Measurements from ENCODE around the gene TKT. TPM values are rescaled to one million over a fixed set of nuclear protein-coding genes. Genes with fewer than 3 reads are reported as not detected.

Gene TKT
- total and polyA plus RNA-seq, 2 of the 13 experiments (the other 11 are each of a cell fraction or from before 2014, with no cell fraction given), result 150 to 238 TPM

- TF ChIP-seq, protein P1, sequence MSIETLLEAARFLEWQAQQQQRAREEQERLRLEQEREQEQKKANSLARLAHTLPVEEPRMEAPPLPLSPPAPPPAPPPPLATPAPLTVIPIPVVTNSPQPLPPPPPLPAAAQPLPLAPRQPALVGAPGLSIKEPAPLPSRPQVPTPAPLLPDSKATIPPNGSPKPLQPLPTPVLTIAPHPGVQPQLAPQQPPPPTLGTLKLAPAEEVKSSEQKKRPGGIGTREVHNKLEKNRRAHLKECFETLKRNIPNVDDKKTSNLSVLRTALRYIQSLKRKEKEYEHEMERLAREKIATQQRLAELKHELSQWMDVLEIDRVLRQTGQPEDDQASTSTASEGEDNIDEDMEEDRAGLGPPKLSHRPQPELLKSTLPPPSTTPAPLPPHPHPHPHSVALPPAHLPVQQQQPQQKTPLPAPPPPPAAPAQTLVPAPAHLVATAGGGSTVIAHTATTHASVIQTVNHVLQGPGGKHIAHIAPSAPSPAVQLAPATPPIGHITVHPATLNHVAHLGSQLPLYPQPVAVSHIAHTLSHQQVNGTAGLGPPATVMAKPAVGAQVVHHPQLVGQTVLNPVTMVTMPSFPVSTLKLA (IDR thresholded peaks at IDR 0.05), result peak; percentile 42; the same call in 1 of the 2 replicates
- TF ChIP-seq TFDP2 (CRISPR knock-in tag; IDR thresholded peaks at IDR 0.05), result no peak
- TF ChIP-seq ADNP (CRISPR knock-in tag; IDR thresholded peaks at IDR 0.05), result no peak
- TF ChIP-seq ZFYVE20 (CRISPR knock-in tag; IDR thresholded peaks at IDR 0.05; ENCODE audit: borderline replicate concordance, low read depth), result no peak
Observed at GRCh38 chr3:53259427-53260259, 3.8 kb upstream of the TKT start (continued).

DNA sequence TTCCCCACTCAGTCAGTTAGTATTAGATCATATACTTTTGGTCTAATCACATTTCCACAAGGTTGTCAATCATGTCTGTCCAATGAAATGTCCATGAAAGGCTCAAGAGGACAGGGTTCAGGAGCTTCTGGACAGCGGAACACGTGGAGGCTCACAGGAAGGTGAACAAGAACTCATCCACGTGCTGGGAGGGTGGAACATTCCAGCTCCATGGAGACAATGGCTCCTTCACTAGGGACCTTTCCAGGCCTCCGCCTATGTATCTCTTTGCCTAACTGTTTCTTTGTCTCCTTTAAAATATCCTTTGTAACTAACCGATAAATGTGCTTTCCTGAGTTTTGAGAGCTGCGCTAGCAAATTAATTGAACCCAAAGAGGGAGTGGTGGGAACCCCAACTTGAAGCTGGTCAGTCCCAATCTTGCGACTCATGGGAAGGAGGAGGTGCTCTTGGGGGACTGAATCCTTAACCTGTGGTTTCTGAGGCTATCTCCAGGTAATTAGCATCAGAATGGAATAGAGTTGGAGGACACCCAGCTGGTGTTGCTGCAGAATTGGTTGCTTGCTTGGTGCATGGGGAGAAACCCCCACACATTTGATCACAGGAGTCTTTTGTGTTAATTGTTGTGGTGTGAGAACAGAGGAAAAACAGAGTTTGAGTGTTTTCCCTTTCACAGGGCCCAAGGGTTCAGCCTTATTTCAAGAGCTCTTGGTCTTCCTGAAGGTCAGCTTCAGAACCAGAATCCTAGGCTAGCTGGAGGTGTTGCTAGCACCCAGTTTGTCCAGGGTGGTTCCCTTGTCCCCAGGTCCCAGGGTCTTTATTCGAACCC is 3.0 kb upstream of the TKT start:
- 57% methylated on average over 8 of the region's 8 CpGs for WGBS (ENCODE audit: low lambda C conversion rate)
- POLR2A ChIA-PET, result interaction anchor here (2.1 kb wide), 1 partner anchor 11 kb away, joined by 11 read pairs; no protein-coding TSS in a partner anchor
- H3K27me3 ChIP-seq (ENCODE audit: control insufficient read depth in 1 of 2, insufficient read depth in 2 of 2, low read length in 2 of 2), result no peaks in the 10 kb centered on the region; a peak in 1 of 5 replicates
- H3K4me1 ChIP-seq (ENCODE audit: insufficient read depth, low read length), result peaks cover 80% of the 10 kb centered on the region
- ATAC-seq (no peak), FAIRE-seq (no peak), DNase-seq (ENCODE audit: low spot score) (peak; percentile 47)
- no peak overlapping the region for H2AFZ ChIP-seq (ENCODE audit: low read length)
- H3K9me3 ChIP-seq (ENCODE audit: low read length), result no peaks in the 10 kb centered on the region
- H3K79me2 ChIP-seq (ENCODE audit: insufficient read depth, low read length), result peaks cover 18% of the 10 kb centered on the region
- H3K27ac ChIP-seq (ENCODE audit: extremely low read length, insufficient read depth, low read length), result no peak overlapping the region
- H3K36me3 ChIP-seq (replicated peaks in 1 of 2; ENCODE audit: control insufficient read depth in 1 of 2, insufficient read depth in 2 of 2, low read length in 2 of 2), result no peaks in the 10 kb centered on the region
- no peak overlapping the region for H3K4me3 ChIP-seq (replicated peaks in 1 of 3; ENCODE audit: insufficient read depth in 1 of 3, low read depth in 2 of 3, low read length in 3 of 3)
- peak overlapping the region; percentile 64 for H3K4me2 ChIP-seq (ENCODE audit: low read depth, low read length)
- H3K9ac ChIP-seq (ENCODE audit: insufficient read depth, low read depth, low read length), result peak overlapping the region; percentile 11; the same call in 1 of the 2 replicates
- intact Hi-C loops (cut with micrococcal nuclease; ENCODE audit: unreplicated experiment), result loop anchor here (5.0 kb wide), 1 partner anchor 37 kb away; no protein-coding TSS in a partner anchor
- peaks cover 10% of the 10 kb centered on the region for H4K20me1 ChIP-seq (ENCODE audit: insufficient read depth, low read length)
- no TSS peak for BruUV-seq (replicated peaks)
- CTCF ChIA-PET (ENCODE audit: low intra/inter-chr PET ratio, low total read pairs), result no interaction called here
- in situ Hi-C loops (cut with HindIII; ENCODE audit: extremely low pct_ligation_motif_present, low pct_unique_long_range_greater_than_20kb), result no loop called here
- TF ChIP-seq SRSF4 (IDR thresholded peaks at IDR 0.05; ENCODE audit: low read depth, low read length, poor library complexity, severe bottlenecking) (no peak), ZFP36 (IDR thresholded peaks at IDR 0.05; ENCODE audit: borderline replicate concordance, low read depth, low read length, partially characterized antibody) (no peak), MAFF (IDR thresholded peaks at IDR 0.05; ENCODE audit: low read depth, low read length) (no peak), ZMAT3 (CRISPR knock-in tag; conservative IDR thresholded peaks at IDR 0.05) (no peak), ZNF260 (CRISPR knock-in tag; IDR thresholded peaks at IDR 0.05; ENCODE audit: borderline replicate concordance, low read depth) (no peak), DMAP1 (CRISPR knock-in tag; IDR thresholded peaks at IDR 0.05) (no peak), ZNF878 (CRISPR knock-in tag; IDR thresholded peaks at IDR 0.05) (0 out of 2 replicates have a peak, but pooled peaks have one; percentile 27)
- TF ChIP-seq, protein P2, sequence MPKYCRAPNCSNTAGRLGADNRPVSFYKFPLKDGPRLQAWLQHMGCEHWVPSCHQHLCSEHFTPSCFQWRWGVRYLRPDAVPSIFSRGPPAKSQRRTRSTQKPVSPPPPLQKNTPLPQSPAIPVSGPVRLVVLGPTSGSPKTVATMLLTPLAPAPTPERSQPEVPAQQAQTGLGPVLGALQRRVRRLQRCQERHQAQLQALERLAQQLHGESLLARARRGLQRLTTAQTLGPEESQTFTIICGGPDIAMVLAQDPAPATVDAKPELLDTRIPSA (CRISPR knock-in tag; IDR thresholded peaks at IDR 0.05; ENCODE audit: borderline replicate concordance), result no peak
- TF ChIP-seq, protein P3, sequence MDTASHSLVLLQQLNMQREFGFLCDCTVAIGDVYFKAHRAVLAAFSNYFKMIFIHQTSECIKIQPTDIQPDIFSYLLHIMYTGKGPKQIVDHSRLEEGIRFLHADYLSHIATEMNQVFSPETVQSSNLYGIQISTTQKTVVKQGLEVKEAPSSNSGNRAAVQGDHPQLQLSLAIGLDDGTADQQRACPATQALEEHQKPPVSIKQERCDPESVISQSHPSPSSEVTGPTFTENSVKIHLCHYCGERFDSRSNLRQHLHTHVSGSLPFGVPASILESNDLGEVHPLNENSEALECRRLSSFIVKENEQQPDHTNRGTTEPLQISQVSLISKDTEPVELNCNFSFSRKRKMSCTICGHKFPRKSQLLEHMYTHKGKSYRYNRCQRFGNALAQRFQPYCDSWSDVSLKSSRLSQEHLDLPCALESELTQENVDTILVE (CRISPR knock-in tag; IDR thresholded peaks at IDR 0.05), result no peak
- TF ChIP-seq, protein P4, sequence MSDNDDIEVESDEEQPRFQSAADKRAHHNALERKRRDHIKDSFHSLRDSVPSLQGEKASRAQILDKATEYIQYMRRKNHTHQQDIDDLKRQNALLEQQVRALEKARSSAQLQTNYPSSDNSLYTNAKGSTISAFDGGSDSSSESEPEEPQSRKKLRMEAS (IDR thresholded peaks at IDR 0.05), result peak; percentile 95
